ENCODE measurements around the gene MAIP1.

The MAIP1 gene

GRCh38 chr2:199992296-199992695, 36.9 kb downstream of the MAIP1 start:
- FAIRE-seq = no peak

- no peak for FAIRE-seq
Observed at GRCh38 chr2:199994371-199994770, 39.0 kb downstream of the MAIP1 start.

DNA sequence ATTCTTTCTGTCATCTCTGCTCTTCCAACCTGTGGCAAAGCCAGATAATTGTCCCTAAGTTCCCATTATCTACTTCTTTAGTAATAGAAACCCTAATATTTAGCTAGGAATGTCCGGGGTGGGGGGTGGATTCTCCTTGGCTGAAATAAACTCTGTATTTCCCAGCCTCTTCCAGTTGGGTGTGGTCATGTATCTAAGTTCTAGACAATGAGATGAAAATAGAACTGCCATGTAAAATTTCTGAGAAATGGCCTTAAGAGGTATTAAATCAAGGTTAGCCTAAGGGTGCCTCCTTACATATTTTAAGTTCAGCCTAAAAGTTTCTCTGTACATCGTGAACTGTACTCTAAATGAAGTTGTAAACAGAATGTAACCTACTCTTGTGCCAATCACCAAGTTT, 39.5 kb downstream of the MAIP1 start:
- FAIRE-seq = no peak

DNA sequence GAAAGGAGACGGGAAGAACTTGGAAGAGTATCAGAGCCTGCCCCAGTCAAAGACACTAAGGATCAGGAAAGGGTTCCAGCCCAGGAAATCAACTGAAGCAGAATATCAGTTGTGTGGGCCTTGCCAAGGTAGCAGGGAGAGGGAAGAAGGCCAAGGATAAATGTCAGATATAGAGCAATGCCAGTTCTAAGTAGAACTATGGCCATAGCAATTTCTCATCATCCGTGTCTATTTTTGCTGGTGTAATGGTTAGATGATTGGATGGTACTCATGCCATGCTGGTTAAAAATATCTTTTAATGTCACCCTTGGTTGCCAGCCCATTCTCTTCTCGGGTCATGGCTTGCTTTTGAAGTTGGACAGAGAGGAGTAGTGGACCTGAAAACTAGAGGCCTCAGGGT, 41.9 kb downstream of the MAIP1 start:
- FAIRE-seq = no peak

DNA sequence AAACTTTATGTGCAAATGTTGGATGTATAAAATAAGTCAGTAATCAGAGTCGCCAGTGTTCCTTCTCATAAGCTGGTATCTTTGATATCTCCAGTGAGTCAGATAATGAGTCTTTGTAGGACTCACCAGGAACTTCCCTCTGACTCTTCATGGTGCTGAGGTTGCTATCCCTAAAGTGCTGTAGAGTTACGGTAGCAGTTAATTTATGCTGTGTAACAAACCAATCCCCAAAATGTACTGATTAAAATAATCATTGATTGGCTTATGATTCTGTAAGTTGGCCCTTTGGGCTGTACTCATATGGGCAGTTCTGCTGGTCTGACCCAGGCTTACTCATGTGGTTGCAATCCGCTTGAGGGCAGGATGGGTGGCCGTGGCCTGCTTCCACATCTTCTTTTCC, 43.8 kb downstream of the MAIP1 start:
- FAIRE-seq = no peak

- no peak for FAIRE-seq
Observed at GRCh38 chr2:200000444-200001163, 45.2 kb downstream of the MAIP1 start.

GRCh38 chr2:200003444-200003843, 48.1 kb downstream of the MAIP1 start:
- no peak for FAIRE-seq

GRCh38 chr2:200005675-200006074, 50.3 kb downstream of the MAIP1 start:
- no peak for FAIRE-seq

DNA sequence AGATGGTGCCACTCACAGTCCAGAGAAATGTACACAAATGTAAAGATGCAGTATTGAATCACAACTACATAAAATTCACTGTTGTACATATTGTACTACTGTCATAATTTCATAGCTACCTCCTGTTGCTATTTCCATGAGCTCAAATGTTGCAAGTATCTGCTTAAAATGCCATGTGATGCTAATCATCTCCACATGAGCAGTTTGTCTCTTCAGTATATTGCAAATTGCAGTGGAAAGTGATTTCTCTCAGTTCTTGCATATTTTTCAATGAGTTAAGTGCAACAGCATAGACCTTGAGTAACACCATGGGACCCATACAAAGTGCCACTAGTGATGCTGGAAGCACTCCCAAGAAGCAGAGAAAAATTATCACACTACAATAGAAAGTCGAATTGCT, 51.9 kb downstream of the MAIP1 start:
- no peak for FAIRE-seq

- FAIRE-seq = no peak
Observed at GRCh38 chr2:200012401-200012800, 57.0 kb downstream of the MAIP1 start.

Data from A204.1 (cell line).